WTC11 (cell line): Measurements from ENCODE around the gene UBL4A.

Source experiments
- CTCF ChIP-seq: fragments of 200-600 bp; IDR thresholded peaks from 2 replicates; pipeline ENCODE4 v1.8.0; 2022; ENCODE audit warnings: antibody characterized with exemption
- E2F4 ChIP-seq: sonication (generic); formaldehyde crosslinking; IDR thresholded peaks from 2 replicates; pipeline ENCODE4 v1.8.1; 2022; ENCODE audit warnings: low read depth, mild to moderate bottlenecking, moderate library complexity, missing genetic modification reagents, borderline replicate concordance
- IRF2 ChIP-seq: sonication (generic); formaldehyde crosslinking; IDR thresholded peaks from 2 replicates; pipeline ENCODE4 v1.8.0; 2022; ENCODE audit warnings: low read depth, missing genetic modification reagents, borderline replicate concordance
- JUN ChIP-seq: sonication (generic); formaldehyde crosslinking; IDR thresholded peaks from 2 replicates; pipeline ENCODE4 v1.8.0; 2023; ENCODE audit warnings: mild to moderate bottlenecking, missing genetic modification reagents

- TF ChIP-seq JUN (CRISPR knock-in tag), result no peak
- TF ChIP-seq E2F4 (CRISPR knock-in tag), result no peak
- TF ChIP-seq CTCF, result no peak
- no peak for TF ChIP-seq IRF2 (CRISPR knock-in tag)
Measured at GRCh38 chrX:154436983-154437752, 49.2 kb downstream of the UBL4A start, which contains the start of gene GDI1.
